HCT116 (cell line): Measurements from ENCODE around the gene ITPKB. TPM values are rescaled to one million over a fixed set of nuclear protein-coding genes. Genes with fewer than 3 reads are reported as not detected.

Experiments used
- ATAC-seq: fragments of 200-7000 bp; cut with Tn5 transposase; 2 replicates; pipeline ENCODE4 v1.9.1; 2020; ENCODE audit warnings: mild to moderate bottlenecking, moderate library complexity
- BruUV-seq: library from RNA; stranded (reverse); fragments of 400-500 nt; replicated peaks from 2 replicates; lab custom pipeline; 2021; lab: Mats Ljungman, UMichigan
- CTCF ChIA-PET: fragments of 300-600 bp; sonication (Branson Sonifier 250); formaldehyde crosslinking; loops from one replicate; lab custom pipeline; 2021; ENCODE audit warnings: antibody characterized with exemption; lab: Charles Lee
- POLR2A ChIA-PET: fragments of 300-600, 350-600 bp; sonication (Branson Sonifier 250); formaldehyde crosslinking; loops from one replicate; lab custom pipeline; 2021; ENCODE audit warnings: antibody characterized with exemption; lab: Charles Lee
- RAD21 ChIA-PET, 2 experiments: fragments of 300-600 bp; sonication (Branson Sonifier 250); formaldehyde crosslinking; loops; one replicate each; lab custom pipeline; 2023; ENCODE audit warnings: low total read pairs in 2 of 2; ENCODE audit not compliant: uncharacterized antibody in 2 of 2, unreplicated experiment in 2 of 2, low non-redundant PET in 1 of 2; lab: Charles Lee
- DNase-seq: peaks from one replicate; pipeline ENCODE4 v3.0.0-alpha.2; 2010; ENCODE audit warnings: low read depth, low spot score
- H2AFZ ChIP-seq: fragments of 200-600 bp; shearing (Covaris generic), sonication (generic); 2 replicates; pipeline ENCODE4 v1.6.1; 2017; ENCODE audit warnings: low read depth, mixed run types, mixed read lengths, antibody characterized with exemption, low read length; ENCODE audit not compliant: poor library complexity, severe bottlenecking
- H3K27ac ChIP-seq: 2 replicates; pipeline ENCODE4 v1.5.1; 2012; ENCODE audit warnings: low read depth, low read length
- H3K27me3 ChIP-seq: fragments of 200-600 bp; sonication (generic); 2 replicates; pipeline ENCODE4 v1.6.1; 2016; ENCODE audit warnings: mixed run types, low read length, mixed read lengths; ENCODE audit not compliant: insufficient read depth
- H3K36me3 ChIP-seq, 2 experiments: fragments of 200-500 bp in 1 of 2; fragments of 200-600 bp in 1 of 2; sonication (Bioruptor generic) in 1 of 2; sonication (generic) in 1 of 2; 2 replicates each; pipeline versions ENCODE4 v1.5.1 to v1.6.1; 2014 to 2016; ENCODE audit warnings: low read length in 2 of 2, inconsistent platforms in 1 of 2, mixed read lengths in 1 of 2, mixed run types in 1 of 2; ENCODE audit not compliant: insufficient read depth in 2 of 2, control insufficient read depth in 1 of 2
- H3K4me1 ChIP-seq, 2 experiments: fragments of 200-600 bp in 1 of 2; sonication (generic) in 1 of 2; 2 replicates each; pipeline versions ENCODE4 v1.5.1 to v1.6.1; 2012 to 2017; ENCODE audit warnings: low read length in 2 of 2, inconsistent platforms in 1 of 2, mild to moderate bottlenecking in 1 of 2, mixed read lengths in 1 of 2, mixed run types in 1 of 2, moderate library complexity in 1 of 2; ENCODE audit not compliant: insufficient read depth in 2 of 2, control insufficient read depth in 1 of 2
- H3K4me2 ChIP-seq: fragments of 200-600 bp; sonication (generic); 2 replicates; pipeline ENCODE4 v1.6.1; 2017; ENCODE audit warnings: mixed run types, low read length, mixed read lengths
- H3K4me3 ChIP-seq, 2 experiments: fragments of 200-600 bp in 1 of 2; sonication (generic) in 1 of 2; replicated peaks in 1 of 2; 2 replicates each; pipeline ENCODE4 v1.5.1; 2011 to 2016; ENCODE audit warnings: low read length in 2 of 2, control low read depth in 1 of 2, low read depth in 1 of 2, mild to moderate bottlenecking in 1 of 2, mixed read lengths in 1 of 2, mixed run types in 1 of 2
- H3K79me2 ChIP-seq: fragments of 200-600 bp; sonication (generic); 2 replicates; pipeline ENCODE4 v1.6.1; 2017; ENCODE audit warnings: mild to moderate bottlenecking, mixed run types, low read length, moderate library complexity, mixed read lengths; ENCODE audit not compliant: insufficient read depth
- H3K9ac ChIP-seq: fragments of 200-600 bp; sonication (generic); 2 replicates; pipeline ENCODE4 v1.6.1; 2016; ENCODE audit warnings: low read length, mixed read lengths
- H3K9me2 ChIP-seq: fragments of 200-600 bp; sonication (generic), shearing (Covaris generic); 2 replicates; pipeline ENCODE4 v1.6.1; 2017; ENCODE audit warnings: mixed run types, mild to moderate bottlenecking, moderate library complexity; ENCODE audit not compliant: insufficient read depth
- H3K9me3 ChIP-seq, 2 experiments: fragments of 200-500 bp in 1 of 2; fragments of 200-600 bp in 1 of 2; sonication (Bioruptor generic) in 1 of 2; sonication (generic) in 1 of 2; 2 replicates each; pipeline ENCODE4 v1.6.1; 2014 to 2017; ENCODE audit warnings: low read length in 2 of 2, mixed read lengths in 2 of 2, inconsistent platforms in 1 of 2, low read depth in 1 of 2, mild to moderate bottlenecking in 1 of 2, mixed run types in 1 of 2, moderate library complexity in 1 of 2; ENCODE audit not compliant: control insufficient read depth in 1 of 2, insufficient read depth in 1 of 2
- H4K20me1 ChIP-seq: fragments of 200-600 bp; sonication (generic), shearing (Covaris generic); 2 replicates; pipeline ENCODE4 v1.6.1; 2017; ENCODE audit warnings: mixed run types, mild to moderate bottlenecking, moderate library complexity; ENCODE audit not compliant: insufficient read depth
- ATF3 ChIP-seq: IDR thresholded peaks from 2 replicates; pipeline ENCODE4 v1.6.1; 2012
- CBX3 ChIP-seq: IDR thresholded peaks from 2 replicates; pipeline ENCODE4 v1.6.1; 2012; ENCODE audit warnings: low read depth
- CEBPB ChIP-seq: IDR thresholded peaks from 2 replicates; pipeline ENCODE4 v1.6.1; 2012; ENCODE audit warnings: low read depth
- ELF1 ChIP-seq: IDR thresholded peaks from 2 replicates; pipeline ENCODE4 v1.6.1; 2012; ENCODE audit warnings: low read depth, borderline replicate concordance
- EZH2 ChIP-seq: fragments of 200-600 bp; sonication (generic); IDR thresholded peaks from 2 replicates; pipeline ENCODE4 v1.6.1; 2017; ENCODE audit warnings: antibody characterized with exemption, mixed run types
- EZH2phosphoT487 ChIP-seq: fragments of 200-600 bp; IDR thresholded peaks from 2 replicates; pipeline ENCODE4 v1.6.1; 2018; ENCODE audit warnings: antibody characterized with exemption, borderline replicate concordance
- FOSL1 ChIP-seq: IDR thresholded peaks from 2 replicates; pipeline ENCODE4 v1.6.1; 2012; ENCODE audit warnings: low read depth
- JUND ChIP-seq: IDR thresholded peaks from 2 replicates; pipeline ENCODE4 v1.6.1; 2012
- MAX ChIP-seq: IDR thresholded peaks from 2 replicates; pipeline ENCODE4 v1.6.1; 2012
- POLR2A ChIP-seq: IDR thresholded peaks from 2 replicates; pipeline ENCODE4 v1.7.0; 2011; ENCODE audit warnings: borderline replicate concordance; ENCODE audit not compliant: insufficient read depth, insufficient read length; ENCODE audit errors: extremely low read depth
- POLR2AphosphoS5 ChIP-seq: IDR thresholded peaks from 2 replicates; pipeline ENCODE4 v1.6.1; 2011; ENCODE audit warnings: mild to moderate bottlenecking, low read depth, low read length, moderate library complexity
- RAD21 ChIP-seq: IDR thresholded peaks from 2 replicates; pipeline ENCODE4 v1.6.1; 2012; ENCODE audit warnings: low read depth, mild to moderate bottlenecking
- REST ChIP-seq: IDR thresholded peaks from 2 replicates; pipeline ENCODE4 v1.6.1; 2012; ENCODE audit warnings: low read depth
- SIN3A ChIP-seq: IDR thresholded peaks from 2 replicates; pipeline ENCODE4 v1.6.1; 2012; ENCODE audit warnings: low read depth
- TCF7L2 ChIP-seq: IDR thresholded peaks from 2 replicates; pipeline ENCODE4 v1.7.0; 2011; ENCODE audit warnings: borderline replicate concordance, inconsistent platforms; ENCODE audit not compliant: insufficient read depth, insufficient read length; ENCODE audit errors: extremely low read depth
- YY1 ChIP-seq: IDR thresholded peaks from 2 replicates; pipeline ENCODE4 v1.6.1; 2011; ENCODE audit warnings: low read length, low read depth, moderate library complexity, mild to moderate bottlenecking; ENCODE audit not compliant: insufficient replicate concordance; ENCODE audit errors: extremely low read depth
- ZBTB33 ChIP-seq: IDR thresholded peaks from 2 replicates; pipeline ENCODE4 v1.6.1; 2011; ENCODE audit warnings: mild to moderate bottlenecking, low read length, moderate library complexity; ENCODE audit not compliant: insufficient replicate concordance; ENCODE audit errors: extremely low read depth
- ZFX ChIP-seq: fragments of 450-650 bp; IDR thresholded peaks from 2 replicates; pipeline ENCODE4 v1.6.1; 2017
- ZNF274 ChIP-seq: fragments of 200-500 bp; sonication (Bioruptor generic); IDR thresholded peaks from 2 replicates; pipeline ENCODE4 v1.6.1; 2014; ENCODE audit warnings: mild to moderate bottlenecking, low read depth, low read length, inconsistent platforms
- intact Hi-C: fragments of 100-400 bp; cut with micrococcal nuclease; formaldehyde crosslinking; loops from 2 replicates; pipeline ENCODE4 v1.10.0; 2022
- total RNA-seq: library from RNA; stranded (reverse); gene quantifications from one replicate; pipeline ENCODE4 v1.2.1, GENCODE V29; 2021; ENCODE audit not compliant: unreplicated experiment

Gene ITPKB
- total RNA-seq, 1 experiment from 2014 or later: 4.4 TPM

- H3K9ac ChIP-seq: no peak overlapping the region
- H3K4me3 ChIP-seq: no peak overlapping the region
- ATAC-seq (no peak), DNase-seq (no peak)
- peaks cover 0 to 21% of the 10 kb centered on the region in 2 experiments; a peak in 2 of 4 replicates for H3K4me1 ChIP-seq
- TF ChIP-seq JUND (no peak), POLR2AphosphoS5 (no peak), CEBPB (no peak), TCF7L2 (no peak), MAX (no peak), CBX3 (no peak), ELF1 (no peak), ATF3 (no peak), ZNF274 (no peak), EZH2 (no peak), ZFX (no peak), EZH2phosphoT487 (no peak), YY1 (no peak), RAD21 (no peak), FOSL1 (no peak), SIN3A (no peak), POLR2A (no peak), REST (no peak), ZBTB33 (no peak)
- POLR2A ChIA-PET: no interaction called here
- no peaks in the 10 kb centered on the region for H3K9me2 ChIP-seq
- no TSS peak for BruUV-seq
- no peak overlapping the region for H3K4me2 ChIP-seq
- H3K9me3 ChIP-seq: no peaks in the 10 kb centered on the region
- no peaks in the 10 kb centered on the region for H3K27me3 ChIP-seq
- H3K36me3 ChIP-seq: no peaks in the 10 kb centered on the region
- no peak overlapping the region for H2AFZ ChIP-seq
- intact Hi-C loops: no loop called here
- CTCF ChIA-PET: no interaction called here
- no peaks in the 10 kb centered on the region for H4K20me1 ChIP-seq
- H3K79me2 ChIP-seq: no peaks in the 10 kb centered on the region
- H3K27ac ChIP-seq: no peak overlapping the region
- RAD21 ChIA-PET: no interaction called here
Observed at GRCh38 chr1:226695335-226695900, 43.7 kb downstream of the ITPKB start.
